ENCODE measurements around the gene PITPNC1.
A peak's percentile ranks its signal among the peaks of the same experiment; 100 is the strongest.
"Not testable (repeated sequence)": the region's sequence is repeated elsewhere in the genome, so short reads cannot be mapped to it uniquely, and the experiment has no call there.

PITPNC1 gene

GRCh38 chr17:67369676-67370075 lies 7.4 kb upstream of the PITPNC1 start:
- no peak for DNase-seq (ENCODE audit: low read depth in 2 of 2)

GRCh38 chr17:67372751-67373150 lies 4.3 kb upstream of the PITPNC1 start:
- DNase-seq (ENCODE audit: low read depth in 2 of 2) = no peak

- DNase-seq (ENCODE audit: low read depth in 2 of 2) = peak; percentile 81 to 86
Observed at GRCh38 chr17:67374329-67375053, 2.6 kb upstream of the PITPNC1 start.

GRCh38 chr17:67375054-67375427 lies 2.0 kb upstream of the PITPNC1 start:
- no peak for DNase-seq (ENCODE audit: low read depth in 2 of 2)

GRCh38 chr17:67375716-67376115 lies 1.4 kb upstream of the PITPNC1 start:
- DNase-seq (ENCODE audit: low read depth in 2 of 2) = no peak

GRCh38 chr17:67376415-67376736 lies 705 bp upstream of the PITPNC1 start:
- DNase-seq (ENCODE audit: low read depth in 2 of 2) = no peak

- DNase-seq (ENCODE audit: low read depth in 2 of 2) = peak; percentile 37 to 42
Observed at GRCh38 chr17:67377488-67378453, 690 bp downstream of the PITPNC1 start.

GRCh38 chr17:67378454-67379250 lies 1.6 kb downstream of the PITPNC1 start:
- DNase-seq (ENCODE audit: low read depth in 2 of 2) = peak; percentile 74 to 75

GRCh38 chr17:67379251-67379630 lies 2.2 kb downstream of the PITPNC1 start:
- DNase-seq (ENCODE audit: low read depth in 2 of 2) = no peak

GRCh38 chr17:67381929-67382257 lies 4.8 kb downstream of the PITPNC1 start:
- no peak for DNase-seq (ENCODE audit: low read depth in 2 of 2)

- DNase-seq (ENCODE audit: low read depth in 2 of 2) = no peak
Observed at GRCh38 chr17:67385122-67385988, 8.3 kb downstream of the PITPNC1 start.

GRCh38 chr17:67386965-67387551 lies 10.0 kb downstream of the PITPNC1 start:
- DNase-seq (ENCODE audit: low read depth in 2 of 2) = peak; percentile 63 to 76

- DNase-seq (ENCODE audit: low read depth in 2 of 2) = not testable (repeated sequence)
Observed at GRCh38 chr17:67388536-67388935, 11.5 kb downstream of the PITPNC1 start.

- no peak for DNase-seq (ENCODE audit: low read depth in 2 of 2)
Observed at GRCh38 chr17:67388986-67389385, 11.9 kb downstream of the PITPNC1 start.

- no peak for DNase-seq (ENCODE audit: low read depth in 2 of 2)
Observed at GRCh38 chr17:67390006-67390645, 13.0 kb downstream of the PITPNC1 start.

- peak in 1 of 2 donors; percentile 34 for DNase-seq (ENCODE audit: low read depth in 2 of 2)
Observed at GRCh38 chr17:67390646-67391361, 13.7 kb downstream of the PITPNC1 start.

GRCh38 chr17:67392111-67392510 lies 15.0 kb downstream of the PITPNC1 start:
- DNase-seq (ENCODE audit: low read depth in 2 of 2) = no peak

GRCh38 chr17:67393809-67394397 lies 16.8 kb downstream of the PITPNC1 start:
- DNase-seq (ENCODE audit: low read depth in 2 of 2) = no peak

- DNase-seq (ENCODE audit: low read depth in 2 of 2) = no peak
Observed at GRCh38 chr17:67399676-67400075, 22.6 kb downstream of the PITPNC1 start.
